ENCODE measurements around the gene FARP2.

The FARP2 gene

GRCh38 chr2:241329669-241330615 lies 26.1 kb upstream of the FARP2 start:
- DNase-seq (ENCODE audit: low spot score): no peak

- DNase-seq (ENCODE audit: low spot score): no peak
Measured at GRCh38 chr2:241330616-241330981, 25.5 kb upstream of the FARP2 start.

GRCh38 chr2:241334813-241335212 lies 21.3 kb upstream of the FARP2 start:
- DNase-seq (ENCODE audit: low spot score): no peak

GRCh38 chr2:241339839-241340630 lies 16.1 kb upstream of the FARP2 start:
- DNase-seq (ENCODE audit: low spot score): no peak

GRCh38 chr2:241340631-241341163 lies 15.4 kb upstream of the FARP2 start:
- no peak for DNase-seq (ENCODE audit: low spot score)

- no peak for DNase-seq (ENCODE audit: low spot score)
Measured at GRCh38 chr2:241344925-241345651, 11.0 kb upstream of the FARP2 start.

- DNase-seq (ENCODE audit: low spot score): no peak
Measured at GRCh38 chr2:241349941-241350340, 6.1 kb upstream of the FARP2 start.

GRCh38 chr2:241350530-241350877 lies 5.6 kb upstream of the FARP2 start:
- no peak for DNase-seq (ENCODE audit: low spot score)

- DNase-seq (ENCODE audit: low spot score): no peak
Measured at GRCh38 chr2:241350878-241351639, 5.0 kb upstream of the FARP2 start.

GRCh38 chr2:241351640-241352031 lies 4.4 kb upstream of the FARP2 start:
- no peak for DNase-seq (ENCODE audit: low spot score)

GRCh38 chr2:241352227-241352626 lies 3.9 kb upstream of the FARP2 start:
- DNase-seq (ENCODE audit: low spot score): no peak

GRCh38 chr2:241354668-241355658 lies 1.1 kb upstream of the FARP2 start:
- peak; percentile 82 for DNase-seq (ENCODE audit: low spot score)

- peak; percentile 19 for DNase-seq (ENCODE audit: low spot score)
Measured at GRCh38 chr2:241356871-241357260, 781 bp downstream of the FARP2 start.

GRCh38 chr2:241357531-241357930 lies 1.4 kb downstream of the FARP2 start:
- DNase-seq (ENCODE audit: low spot score): peak; percentile 25

GRCh38 chr2:241358470-241358869 lies 2.4 kb downstream of the FARP2 start:
- no peak for DNase-seq (ENCODE audit: low spot score)

GRCh38 chr2:241359481-241360045 lies 3.5 kb downstream of the FARP2 start:
- no peak for DNase-seq (ENCODE audit: low spot score)

- DNase-seq (ENCODE audit: low spot score): no peak
Measured at GRCh38 chr2:241363426-241363825, 7.3 kb downstream of the FARP2 start.

- no peak for DNase-seq (ENCODE audit: low spot score)
Measured at GRCh38 chr2:241364781-241365180, 8.7 kb downstream of the FARP2 start.

GRCh38 chr2:241366678-241367077 lies 10.6 kb downstream of the FARP2 start:
- no peak for DNase-seq (ENCODE audit: low spot score)

- no peak for DNase-seq (ENCODE audit: low spot score)
Measured at GRCh38 chr2:241368643-241369042, 12.6 kb downstream of the FARP2 start.
